Mammary epithelial cell (primary cell): ENCODE results near the gene NAA25.

Source experiments
- CTCF ChIP-seq, 2 donors: IDR thresholded peaks in 1 of 2; conservative IDR thresholded peaks in 1 of 2; 2 replicates each; pipeline ENCODE4 v1.5.1; 2011 to 2012; ENCODE audit warnings: inconsistent platforms in 2 of 2, low read length in 2 of 2, mild to moderate bottlenecking in 2 of 2, control low read depth in 1 of 2, low read depth in 1 of 2; ENCODE audit not compliant: insufficient read depth in 1 of 2; ENCODE audit errors: extremely low read depth in 1 of 2
- EZH2 ChIP-seq: IDR thresholded peaks from 2 replicates; pipeline ENCODE4 v1.6.1; 2012; ENCODE audit warnings: low read length, inconsistent platforms, borderline replicate concordance

GRCh38 chr12:112126911-112127310 is 18.3 kb upstream of the NAA25 start:
- TF ChIP-seq EZH2 (no peak), CTCF (conservative IDR thresholded peaks at IDR 0.05 in 1 of 2, IDR thresholded peaks at IDR 0.05 in 1 of 2; ENCODE audit: extremely low read depth in 1 of 2, insufficient read depth in 1 of 2, low read depth in 1 of 2, low read length in 2 of 2) (no peak)
